ENCODE results near the gene OPALIN.
"Not testable (repeated sequence)": the region's sequence is repeated elsewhere in the genome, so short reads cannot be mapped to it uniquely, and the experiment has no call there.

The OPALIN gene

GRCh38 chr10:96338279-96338925 lies 20.4 kb downstream of the OPALIN start:
- no peak for DNase-seq (ENCODE audit: low spot score)

DNA sequence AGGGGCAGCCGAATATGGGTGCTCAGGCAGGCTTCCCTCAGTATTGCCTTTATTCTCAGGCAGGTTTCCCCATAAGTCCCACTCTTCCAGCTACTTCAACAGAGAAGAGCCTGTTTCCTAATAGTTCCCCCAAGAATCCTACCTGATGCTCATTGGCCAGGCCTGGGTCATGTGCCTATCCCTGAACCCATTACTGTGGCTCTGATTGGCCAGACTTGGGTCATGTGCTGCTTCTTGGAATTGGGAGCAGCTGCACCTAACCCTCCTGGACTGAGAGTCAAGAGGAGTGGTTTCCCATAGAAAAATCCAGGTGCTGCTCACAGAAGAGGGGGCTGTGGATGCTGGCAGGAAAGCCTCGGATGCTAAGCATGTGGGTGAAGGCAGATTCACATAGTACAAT lies 21.7 kb downstream of the OPALIN start:
- DNase-seq (ENCODE audit: low spot score), result no peak

GRCh38 chr10:96334616-96335526 lies 23.9 kb downstream of the OPALIN start:
- no peak for DNase-seq (ENCODE audit: low spot score)

GRCh38 chr10:96333101-96333500 lies 25.7 kb downstream of the OPALIN start:
- no peak for DNase-seq (ENCODE audit: low spot score)

DNA sequence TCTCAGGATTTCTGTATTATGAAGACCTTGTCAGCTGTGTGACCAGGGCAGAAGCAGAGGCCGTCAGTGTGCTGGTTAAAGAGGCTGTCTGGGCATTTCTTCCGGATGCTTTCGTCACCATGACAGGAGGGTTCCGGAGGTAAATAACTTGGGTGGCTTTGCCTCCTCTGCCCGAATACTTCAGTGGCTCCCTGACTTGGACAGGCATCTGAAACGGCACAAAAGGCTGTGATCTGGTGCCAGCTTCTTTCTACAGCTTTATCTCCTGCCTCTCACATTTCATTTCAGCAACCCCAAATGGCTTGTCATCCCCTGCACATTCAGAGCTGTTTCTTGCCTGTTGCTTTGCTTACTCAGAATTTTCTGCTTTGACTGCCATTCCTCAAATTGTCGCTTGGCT lies 31.3 kb downstream of the OPALIN start:
- DNase-seq (ENCODE audit: low spot score), result no peak

DNA sequence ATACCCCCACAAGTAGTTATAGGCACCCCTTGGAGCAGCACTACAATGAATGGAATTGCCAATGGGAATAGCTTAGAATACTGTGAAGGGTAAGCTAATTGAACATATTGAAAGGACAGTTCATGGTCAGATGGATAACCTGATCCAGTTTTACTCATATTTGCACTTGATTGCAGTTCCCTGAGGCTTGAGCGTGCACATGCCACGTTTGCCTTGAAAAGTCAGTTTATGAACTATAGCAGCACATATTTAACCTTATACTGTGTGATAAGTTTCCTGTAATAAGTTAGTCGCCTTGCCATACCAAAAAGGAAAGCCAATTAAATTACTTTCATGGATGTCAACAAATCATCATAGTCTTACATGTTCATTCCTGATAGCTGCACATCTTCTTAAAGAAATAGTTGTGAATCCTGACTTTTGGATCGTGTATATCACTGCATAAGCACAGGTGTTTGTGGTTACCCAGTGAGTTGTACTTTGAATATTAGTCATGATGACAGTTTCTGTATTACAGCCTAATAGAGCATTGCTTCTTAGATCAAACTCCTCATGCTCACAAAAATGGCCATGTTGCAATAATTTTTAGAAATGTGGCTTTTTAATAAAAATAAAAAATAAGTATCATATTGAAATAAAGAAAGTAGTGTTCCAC lies 33.0 kb downstream of the OPALIN start:
- DNase-seq (ENCODE audit: low spot score), result no peak

DNA sequence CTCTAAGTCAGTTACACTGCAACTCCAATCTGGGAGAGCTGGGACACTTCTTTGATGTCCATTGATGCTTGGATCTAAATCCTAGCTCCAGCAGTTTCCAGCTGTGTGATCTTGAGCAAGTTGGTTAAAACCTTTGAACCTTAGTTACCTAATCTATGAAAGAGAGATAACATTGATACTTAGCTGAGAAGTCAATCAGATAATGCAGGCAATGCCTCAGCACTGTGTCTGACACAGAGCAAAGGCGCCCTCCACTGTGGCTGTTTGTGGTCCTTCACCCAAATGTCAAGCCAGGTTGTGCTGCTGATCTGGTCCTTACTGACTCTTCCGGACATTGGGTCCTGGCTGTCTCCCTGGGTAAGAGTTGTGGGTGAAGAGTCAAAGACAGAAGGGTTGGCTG lies 34.4 kb downstream of the OPALIN start:
- no peak for DNase-seq (ENCODE audit: low spot score)

- no peak for DNase-seq (ENCODE audit: low spot score)
Measured at GRCh38 chr10:96322275-96322674, 36.5 kb downstream of the OPALIN start.

DNA sequence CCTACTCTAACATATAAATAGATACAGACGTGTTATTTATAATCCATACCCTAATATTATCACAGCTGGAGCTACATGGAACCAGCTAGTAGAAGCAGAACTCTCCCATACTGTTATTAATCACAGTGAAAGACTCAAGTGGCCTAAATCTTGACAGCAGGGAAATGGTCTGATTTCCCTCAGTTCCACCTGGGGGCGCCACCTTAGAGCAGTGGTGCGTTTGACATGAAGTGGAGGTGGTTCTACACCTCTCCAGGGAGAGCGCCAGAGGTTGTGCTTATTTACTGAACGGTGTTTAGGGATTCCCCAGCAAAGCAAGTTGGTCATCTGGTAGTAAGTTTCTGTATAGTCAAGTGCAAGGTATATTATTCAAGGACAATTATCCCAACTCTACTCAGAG lies 37.0 kb downstream of the OPALIN start:
- no peak for DNase-seq (ENCODE audit: low spot score)

DNA sequence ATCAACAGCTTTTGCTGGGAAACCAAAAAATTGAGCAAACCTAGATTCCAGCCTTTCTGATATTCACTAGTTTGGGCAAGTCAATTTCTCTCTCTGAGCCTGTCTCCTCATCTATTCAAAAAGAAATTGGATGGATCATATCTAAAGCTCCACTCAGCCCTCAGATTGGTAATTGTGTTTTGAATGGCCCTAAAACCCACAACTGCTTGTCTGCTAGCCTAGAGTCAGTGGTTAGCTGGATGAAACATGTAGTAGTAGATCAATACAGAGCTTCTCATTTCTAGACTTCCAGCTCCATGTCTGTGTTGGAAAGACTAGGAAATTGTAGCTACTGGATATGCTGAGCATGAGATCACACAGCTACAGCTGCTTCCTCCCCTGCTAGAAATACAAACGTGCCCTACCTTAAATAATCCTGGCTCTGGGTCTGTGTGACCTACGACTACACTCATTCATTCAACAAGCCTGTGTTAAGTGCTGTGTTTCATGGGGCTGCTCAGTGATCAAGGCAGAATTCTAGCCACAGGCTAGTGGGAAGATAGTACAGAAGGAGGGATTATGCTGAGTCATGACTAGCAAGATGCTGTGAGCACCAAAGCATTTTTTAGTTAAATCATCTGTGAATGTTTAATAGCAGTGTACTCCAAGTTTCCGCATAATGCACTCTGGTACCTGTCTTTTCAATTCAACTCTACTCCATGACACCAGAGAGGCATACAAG lies 38.9 kb downstream of the OPALIN start:
- no peak for DNase-seq (ENCODE audit: low spot score)

DNA sequence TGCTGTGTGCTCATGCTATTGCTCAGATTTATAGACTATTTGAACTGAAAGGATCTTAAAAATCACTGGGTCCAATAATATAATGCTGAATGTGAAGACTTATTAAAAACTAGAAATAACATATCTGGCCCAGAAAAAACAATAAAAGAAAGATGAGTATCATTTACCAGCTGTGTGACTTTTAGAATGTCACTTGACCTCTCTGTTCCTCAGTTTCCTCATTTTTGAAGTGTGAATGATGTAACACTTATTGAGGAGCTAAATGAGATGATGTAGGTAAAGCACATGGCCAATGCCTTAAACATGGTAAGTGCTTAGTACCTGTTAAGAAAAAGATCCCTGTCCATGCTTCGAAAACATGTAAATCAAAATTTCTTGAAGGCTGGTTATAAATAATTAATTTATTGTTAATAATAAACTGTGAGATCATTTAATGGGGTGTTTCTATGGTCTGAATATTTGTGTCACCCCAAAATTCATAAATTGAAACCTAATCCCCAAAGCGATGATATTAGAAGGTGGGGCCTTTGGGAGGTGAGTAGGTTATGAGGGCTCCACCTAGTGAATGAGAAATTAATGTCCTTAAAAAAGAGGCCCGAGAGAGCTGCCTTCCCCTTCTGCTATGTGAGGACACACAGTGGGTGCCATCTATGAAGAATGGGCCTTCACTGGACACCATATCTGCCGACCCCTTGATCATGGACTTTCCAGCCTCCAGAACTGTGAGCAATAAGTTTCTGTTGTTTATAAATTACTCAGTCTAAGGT lies 41.6 kb downstream of the OPALIN start:
- DNase-seq (ENCODE audit: low spot score), result no peak

- DNase-seq (ENCODE audit: low spot score), result no peak
Measured at GRCh38 chr10:96313344-96313743, 45.5 kb downstream of the OPALIN start.

DNA sequence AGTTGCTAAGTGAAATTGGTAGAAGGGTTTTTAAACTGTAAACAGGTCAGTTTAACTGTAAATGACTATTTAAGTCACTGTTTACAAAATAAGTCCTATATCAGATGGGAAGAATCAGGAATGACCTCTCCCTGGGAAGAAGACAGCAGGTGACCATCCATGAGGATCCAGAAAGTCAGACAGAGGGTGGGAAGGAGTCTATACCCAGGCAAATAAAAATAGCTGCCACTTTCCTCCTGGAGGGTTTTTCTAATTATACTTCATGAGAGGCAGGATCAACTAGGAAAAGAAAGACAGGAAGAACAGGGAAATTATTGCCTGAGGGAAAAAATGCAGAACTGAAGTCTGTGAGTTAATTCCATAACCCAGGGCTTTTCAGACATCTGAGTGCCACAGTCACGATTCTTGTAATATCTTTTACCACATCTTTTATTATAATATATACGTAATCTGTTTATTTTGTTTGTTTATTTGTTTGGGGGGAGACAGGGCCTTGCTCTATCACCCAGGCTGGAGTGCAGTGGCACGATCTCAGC lies 47.6 kb downstream of the OPALIN start:
- DNase-seq (ENCODE audit: low spot score), result no peak

DNA sequence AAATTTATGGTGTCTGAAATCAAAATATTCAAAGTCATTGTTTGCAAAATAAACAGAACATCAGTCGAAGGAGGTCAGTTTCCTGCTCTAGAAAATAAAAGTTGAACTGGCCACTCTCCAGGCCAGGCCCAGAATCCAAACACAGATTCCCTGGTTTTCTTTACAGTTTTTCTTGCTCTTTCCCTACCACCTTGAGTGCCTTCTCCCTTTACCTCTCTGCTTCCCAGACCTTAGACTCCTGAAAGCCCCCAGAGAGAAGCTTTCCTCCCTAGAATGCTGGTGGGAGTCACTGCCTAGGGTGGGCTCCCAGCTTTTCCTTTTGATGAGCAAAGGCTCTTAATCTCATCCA lies 48.5 kb downstream of the OPALIN start:
- no peak for DNase-seq (ENCODE audit: low spot score)

DNA sequence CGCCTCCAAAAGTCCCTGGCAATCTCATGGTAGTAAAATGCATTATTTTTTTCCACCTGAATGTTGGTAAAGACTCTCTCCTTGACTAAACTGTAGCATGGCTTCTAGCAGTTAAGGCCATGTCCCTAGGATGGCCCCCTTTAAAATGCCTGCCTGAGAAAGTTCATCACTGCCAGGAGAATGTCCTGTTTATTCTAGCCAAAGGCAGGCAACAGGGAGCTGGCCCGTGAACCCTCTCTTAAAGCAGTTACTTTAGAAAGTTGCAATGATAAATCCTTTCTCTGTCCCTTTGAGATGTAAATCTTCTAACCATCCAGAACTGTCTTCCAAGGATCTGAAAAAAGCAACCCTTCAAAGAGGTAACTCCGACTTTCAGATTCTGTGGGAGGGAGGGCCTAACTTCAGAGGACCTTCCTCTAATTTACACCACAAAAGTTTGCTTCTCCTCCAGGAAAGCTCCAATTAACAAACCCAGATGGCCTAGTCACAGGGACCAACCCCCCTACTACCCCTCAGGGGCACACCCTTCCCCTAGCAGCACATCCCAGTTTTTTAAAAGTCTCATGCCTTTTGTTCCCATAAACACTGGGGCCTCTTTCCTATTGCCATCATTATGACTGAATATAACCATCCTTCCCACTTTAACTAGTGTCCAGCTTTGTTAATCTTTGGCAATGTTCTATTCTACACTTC lies 49.0 kb downstream of the OPALIN start:
- DNase-seq (ENCODE audit: low spot score), result no peak

- DNase-seq (ENCODE audit: low spot score), result not testable (repeated sequence)
Measured at GRCh38 chr10:96308854-96309253, 49.9 kb downstream of the OPALIN start.

DNA sequence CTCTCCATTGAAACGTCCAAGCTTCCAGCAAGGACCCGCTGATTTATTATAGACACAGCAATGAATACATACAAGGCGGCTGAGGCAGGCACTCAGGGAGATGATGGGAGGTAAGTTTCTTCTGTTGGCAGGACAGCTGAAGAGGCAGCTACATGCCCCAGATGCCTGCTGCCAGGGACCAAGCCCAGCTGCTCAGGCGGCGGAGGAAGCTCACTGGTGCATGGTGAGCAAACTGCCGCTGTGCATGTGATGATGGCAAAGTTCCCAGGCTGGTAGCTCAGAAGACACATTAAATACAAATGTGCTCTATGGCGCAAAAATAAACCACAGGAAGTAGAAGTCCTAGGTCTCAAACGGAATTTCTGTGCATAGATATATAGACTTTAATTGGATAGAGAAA lies 52.3 kb downstream of the OPALIN start:
- DNase-seq (ENCODE audit: low spot score), result no peak

- no peak for DNase-seq (ENCODE audit: low spot score)
Measured at GRCh38 chr10:96305019-96305418, 53.8 kb downstream of the OPALIN start.

GRCh38 chr10:96304230-96304629 lies 54.6 kb downstream of the OPALIN start, which contains the start of gene DNTT:
TSS of gene DNTT (plus strand) at chr10:96304434. CDS start at chr10:96304498, 64 bp downstream.
- no peak for DNase-seq (ENCODE audit: low spot score)

- no peak for DNase-seq (ENCODE audit: low spot score)
Measured at GRCh38 chr10:96301616-96302015, 57.2 kb downstream of the OPALIN start.

- no peak for DNase-seq (ENCODE audit: low spot score)
Measured at GRCh38 chr10:96299383-96299782, 59.4 kb downstream of the OPALIN start.

Measured in ecto neural progenitor cell (in vitro differentiated cells).